Vagina (tissue), 2 donors: ENCODE results near the gene SFTPD. TPM values are rescaled to one million over a fixed set of nuclear protein-coding genes. Genes with fewer than 3 reads are reported as not detected.

Experiments
- DNase-seq, 2 donors: peaks; one replicate each; pipeline ENCODE4 v3.0.0-alpha.2; 2017; ENCODE audit errors: extremely low spot score in 2 of 2
- H3K27ac ChIP-seq: fragments of 200-600 bp; sonication (generic); one replicate; pipeline ENCODE4 v1.5.1; 2019
- H3K27me3 ChIP-seq: fragments of 200-600 bp; sonication (generic); one replicate; pipeline ENCODE4 v1.5.1; 2019
- H3K36me3 ChIP-seq, 2 donors: fragments of 200-600 bp; sonication (generic); one replicate each; pipeline ENCODE4 v1.5.1; 2017 to 2019
- H3K4me1 ChIP-seq: fragments of 200-600 bp; sonication (generic); one replicate; pipeline ENCODE4 v1.5.1; 2019
- H3K4me3 ChIP-seq, 2 donors: fragments of 200-600 bp; sonication (generic); 1 replicate in 1 of 2; 2 replicates in 1 of 2; pipeline ENCODE4 v1.5.1; 2016 to 2019
- H3K9me3 ChIP-seq: fragments of 200-600 bp; sonication (generic); one replicate; pipeline ENCODE4 v1.5.1; 2019
- CTCF ChIP-seq, 3 experiments: fragments of 450-650 bp in 2 of 3; fragments of 200-600 bp in 1 of 3; sonication (generic) in 1 of 3; IDR thresholded peaks; one replicate each; pipeline ENCODE4 v1.5.1; 2017 to 2019; ENCODE audit warnings: antibody characterized with exemption in 3 of 3, mild to moderate bottlenecking in 2 of 3, moderate library complexity in 2 of 3
- POLR2A ChIP-seq, 2 donors: fragments of 450-650 bp; IDR thresholded peaks; one replicate each; pipeline ENCODE4 v1.6.1; 2017; ENCODE audit warnings: antibody characterized with exemption in 2 of 2, mild to moderate bottlenecking in 2 of 2, moderate library complexity in 2 of 2
- POLR2AphosphoS5 ChIP-seq, 2 donors: sonication (generic); formaldehyde crosslinking; IDR thresholded peaks; one replicate each; pipeline ENCODE4 v1.9.0; 2017; ENCODE audit warnings: antibody characterized with exemption in 2 of 2, mild to moderate bottlenecking in 2 of 2, low read depth in 1 of 2; ENCODE audit not compliant: insufficient read depth in 1 of 2
- intact Hi-C: fragments of 100-400 bp; cut with DNase I; formaldehyde crosslinking; loops from one replicate; pipeline ENCODE4 v1.15.1; 2023
- total RNA-seq: library from RNA; depleted of rRNA; stranded (reverse); fragments of >200 nt; gene quantifications from one replicate; pipeline ENCODE4 v1.2.3, GENCODE V29; 2016

Gene SFTPD
- total RNA-seq, 1 donor from 2014 or later: not detected

GRCh38 chr10:79941146-79941545 lies 7.8 kb downstream of the SFTPD start:
- Histone ChIP-seq H3K4me1 (no peaks in the 10 kb centered on the region), H3K27ac (no peak overlapping the region), H3K9me3 (no peaks in the 10 kb centered on the region), H3K27me3 (no peaks in the 10 kb centered on the region), H3K36me3 (no peaks in the 10 kb centered on the region), H3K4me3 (no peak overlapping the region)
- no peak for TF ChIP-seq CTCF (IDR thresholded peaks at IDR 0.05)
- no peak for TF ChIP-seq POLR2AphosphoS5 (IDR thresholded peaks at IDR 0.05; ENCODE audit: insufficient read depth in 1 of 2, low read depth in 1 of 2)
- TF ChIP-seq POLR2A (IDR thresholded peaks at IDR 0.05): no peak
- intact Hi-C loops: no loop called here
- DNase-seq: peak in 1 of 2 donors; percentile 74

- Histone ChIP-seq H3K27ac (no peak overlapping the region), H3K9me3 (no peaks in the 10 kb centered on the region), H3K27me3 (no peaks in the 10 kb centered on the region), H3K36me3 (no peaks in the 10 kb centered on the region), H3K4me3 (no peak overlapping the region), H3K4me1 (no peaks in the 10 kb centered on the region)
- peak; percentile 49 to 82 for DNase-seq
- TF ChIP-seq POLR2A (IDR thresholded peaks at IDR 0.05) (no peak), CTCF (IDR thresholded peaks at IDR 0.05) (no peak), POLR2AphosphoS5 (IDR thresholded peaks at IDR 0.05; ENCODE audit: insufficient read depth in 1 of 2, low read depth in 1 of 2) (no peak)
- intact Hi-C loops: no loop called here
Measured at GRCh38 chr10:79940431-79940830, 8.5 kb downstream of the SFTPD start.

GRCh38 chr10:79939969-79940368 lies 8.9 kb downstream of the SFTPD start:
- TF ChIP-seq CTCF (IDR thresholded peaks at IDR 0.05) (no peak), POLR2A (IDR thresholded peaks at IDR 0.05) (no peak), POLR2AphosphoS5 (IDR thresholded peaks at IDR 0.05; ENCODE audit: insufficient read depth in 1 of 2, low read depth in 1 of 2) (no peak)
- peak; percentile 40 to 74 for DNase-seq
- intact Hi-C loops: no loop called here
- Histone ChIP-seq H3K4me1 (no peaks in the 10 kb centered on the region), H3K36me3 (no peaks in the 10 kb centered on the region), H3K27me3 (no peaks in the 10 kb centered on the region), H3K4me3 (no peak overlapping the region), H3K27ac (no peak overlapping the region), H3K9me3 (no peaks in the 10 kb centered on the region)

- peak; percentile 52 to 77 for DNase-seq
- Histone ChIP-seq H3K36me3 (no peaks in the 10 kb centered on the region), H3K4me1 (no peaks in the 10 kb centered on the region), H3K27ac (no peak overlapping the region), H3K27me3 (no peaks in the 10 kb centered on the region), H3K9me3 (no peaks in the 10 kb centered on the region), H3K4me3 (no peak overlapping the region)
- TF ChIP-seq POLR2A (IDR thresholded peaks at IDR 0.05): no peak
- TF ChIP-seq CTCF (IDR thresholded peaks at IDR 0.05): no peak
- TF ChIP-seq POLR2AphosphoS5 (IDR thresholded peaks at IDR 0.05; ENCODE audit: insufficient read depth in 1 of 2, low read depth in 1 of 2): no peak
- intact Hi-C loops: no loop called here
Measured at GRCh38 chr10:79938728-79939406, 10.0 kb downstream of the SFTPD start.

GRCh38 chr10:79937701-79938151 lies 11.2 kb downstream of the SFTPD start:
- H3K27ac ChIP-seq: no peak overlapping the region
- no peaks in the 10 kb centered on the region for H3K4me1 ChIP-seq
- no peaks in the 10 kb centered on the region for H3K36me3 ChIP-seq
- DNase-seq: peak in 1 of 2 donors; percentile 71
- no peaks in the 10 kb centered on the region for H3K27me3 ChIP-seq
- intact Hi-C loops: no loop called here
- H3K9me3 ChIP-seq: no peaks in the 10 kb centered on the region
- no peak overlapping the region for H3K4me3 ChIP-seq
- TF ChIP-seq POLR2AphosphoS5 (IDR thresholded peaks at IDR 0.05; ENCODE audit: insufficient read depth in 1 of 2, low read depth in 1 of 2) (no peak), CTCF (IDR thresholded peaks at IDR 0.05) (no peak), POLR2A (IDR thresholded peaks at IDR 0.05) (no peak)
